Breast epithelium (tissue), 4 donors: Measurements from ENCODE around the gene PTPN6. TPM values are rescaled to one million over a fixed set of nuclear protein-coding genes. Genes with fewer than 3 reads are reported as not detected.

ENCODE experiments used
- DNase-seq, 2 donors: peaks; one replicate each; pipeline ENCODE4 v3.0.0-alpha.2; 2019; ENCODE audit warnings: low spot score in 2 of 2
- H3K27ac ChIP-seq, 2 donors: fragments of 200-600 bp; sonication (generic) in 1 of 2; one replicate each; pipeline ENCODE4 v1.5.1; 2016 to 2019; ENCODE audit warnings: mild to moderate bottlenecking in 1 of 2
- H3K27me3 ChIP-seq, 2 donors: fragments of 200-600 bp; sonication (generic) in 1 of 2; one replicate each; pipeline versions ENCODE4 v1.5.1 to v1.6.0; 2017 to 2019; ENCODE audit warnings: control low read depth in 1 of 2, mild to moderate bottlenecking in 1 of 2
- H3K36me3 ChIP-seq: fragments of 200-600 bp; one replicate; pipeline ENCODE4 v1.5.1; 2019
- H3K4me1 ChIP-seq, 2 donors: fragments of 200-600 bp; sonication (generic); one replicate each; pipeline ENCODE4 v1.5.1; 2016 to 2019; ENCODE audit warnings: control low read depth in 1 of 2
- H3K4me3 ChIP-seq, 3 donors: fragments of 200-600 bp; sonication (generic); 1 replicate in 2 of 3; 2 replicates in 1 of 3; pipeline ENCODE4 v1.5.1; 2016 to 2019; ENCODE audit warnings: mild to moderate bottlenecking in 3 of 3, moderate library complexity in 2 of 3
- H3K9me3 ChIP-seq, 2 donors: fragments of 200-600 bp; sonication (generic) in 1 of 2; one replicate each; pipeline ENCODE4 v1.5.1; 2016 to 2019; ENCODE audit warnings: control low read depth in 1 of 2
- CTCF ChIP-seq, 3 donors: fragments of 450-650 bp; IDR thresholded peaks; one replicate each; pipeline ENCODE4 v1.5.1; 2016 to 2017; ENCODE audit warnings: antibody characterized with exemption in 3 of 3, mild to moderate bottlenecking in 3 of 3, moderate library complexity in 3 of 3
- POLR2A ChIP-seq: fragments of 450-650 bp; IDR thresholded peaks from one replicate; pipeline ENCODE4 v1.6.1; 2016; ENCODE audit warnings: antibody characterized with exemption, mild to moderate bottlenecking, moderate library complexity
- POLR2AphosphoS5 ChIP-seq, 3 donors: sonication (generic); formaldehyde crosslinking; IDR thresholded peaks; one replicate each; pipeline ENCODE4 v1.6.1; 2017; ENCODE audit warnings: antibody characterized with exemption in 3 of 3
- intact Hi-C: fragments of 100-400 bp; cut with DNase I; formaldehyde crosslinking; loops from one replicate; pipeline ENCODE4 v1.15.1; 2023; ENCODE audit warnings: low total_unique reads
- total RNA-seq, 3 donors: library from RNA; depleted of rRNA; stranded (reverse); fragments of >200 nt; gene quantifications; one replicate each; pipeline ENCODE4 v1.1.0, GENCODE V29; 2016

PTPN6 gene
- total RNA-seq, 3 donors from 2014 or later, result 14.7 to 28.0 (median 20.3) TPM

- H3K27me3 ChIP-seq, result no peaks in the 10 kb centered on the region
- H3K27ac ChIP-seq, result peak overlapping the region in 1 of 2 donors; percentile 93
- TF ChIP-seq POLR2AphosphoS5 (IDR thresholded peaks at IDR 0.05) (no peak), POLR2A (no peak), CTCF (IDR thresholded peaks at IDR 0.05) (no peak)
- no peaks in the 10 kb centered on the region for H3K36me3 ChIP-seq
- intact Hi-C loops, result no loop called here
- H3K4me1 ChIP-seq, result peaks cover 0 to 5% of the 10 kb centered on the region in 2 donors
- H3K9me3 ChIP-seq, result no peaks in the 10 kb centered on the region
- DNase-seq, result no peak
- peak overlapping the region in 1 of 3 donors; percentile 87 for H3K4me3 ChIP-seq
Measured at GRCh38 chr12:6915789-6916285, 35.3 kb upstream of the PTPN6 start.

GRCh38 chr12:6916426-6917200 is 34.5 kb upstream of the PTPN6 start:
- Histone ChIP-seq H3K27ac (no peak overlapping the region), H3K9me3 (no peaks in the 10 kb centered on the region), H3K4me3 (no peak overlapping the region), H3K27me3 (no peaks in the 10 kb centered on the region), H3K4me1 (peaks cover 0 to 5% of the 10 kb centered on the region in 2 donors), H3K36me3 (no peaks in the 10 kb centered on the region)
- intact Hi-C loops, result no loop called here
- TF ChIP-seq CTCF (IDR thresholded peaks at IDR 0.05) (no peak), POLR2AphosphoS5 (IDR thresholded peaks at IDR 0.05) (no peak), POLR2A (no peak)
- DNase-seq, result no peak

GRCh38 chr12:6917491-6918231 is 33.5 kb upstream of the PTPN6 start:
- no peaks in the 10 kb centered on the region for H3K9me3 ChIP-seq
- DNase-seq, result no peak
- intact Hi-C loops, result no loop called here
- no peak overlapping the region for H3K4me3 ChIP-seq
- H3K36me3 ChIP-seq, result no peaks in the 10 kb centered on the region
- TF ChIP-seq CTCF (IDR thresholded peaks at IDR 0.05) (no peak), POLR2A (no peak), POLR2AphosphoS5 (IDR thresholded peaks at IDR 0.05) (no peak)
- H3K4me1 ChIP-seq, result peaks cover 0 to 5% of the 10 kb centered on the region in 2 donors
- H3K27ac ChIP-seq, result no peak overlapping the region
- no peaks in the 10 kb centered on the region for H3K27me3 ChIP-seq

- TF ChIP-seq POLR2AphosphoS5 (IDR thresholded peaks at IDR 0.05) (no peak), POLR2A (no peak), CTCF (IDR thresholded peaks at IDR 0.05) (no peak)
- no peak for DNase-seq
- intact Hi-C loops, result no loop called here
Measured at GRCh38 chr12:6919588-6919987, 31.6 kb upstream of the PTPN6 start.

GRCh38 chr12:6921539-6921938 is 29.6 kb upstream of the PTPN6 start:
- Histone ChIP-seq H3K9me3 (no peaks in the 10 kb centered on the region), H3K27me3 (no peaks in the 10 kb centered on the region), H3K27ac (peak overlapping the region in 1 of 2 donors; percentile 7), H3K36me3 (no peaks in the 10 kb centered on the region), H3K4me3 (no peak overlapping the region), H3K4me1 (peaks cover 9 to 13% of the 10 kb centered on the region in 2 donors)
- intact Hi-C loops, result no loop called here
- TF ChIP-seq CTCF (IDR thresholded peaks at IDR 0.05), result no peak
- no peak for TF ChIP-seq POLR2AphosphoS5 (IDR thresholded peaks at IDR 0.05)
- TF ChIP-seq POLR2A, result no peak
- DNase-seq, result no peak

More at GRCh38 chr12:6919588-6919987, 31.6 kb upstream of the PTPN6 start:
- Histone ChIP-seq H3K36me3 (no peaks in the 10 kb centered on the region), H3K27ac (no peak overlapping the region), H3K9me3 (no peaks in the 10 kb centered on the region), H3K4me1 (peaks cover 2 to 3% of the 10 kb centered on the region in 2 donors), H3K4me3 (no peak overlapping the region), H3K27me3 (no peaks in the 10 kb centered on the region)
